ENCODE results near the gene DLX5.

The DLX5 gene

GRCh38 chr7:97013134-97013844 is 11.3 kb downstream of the DLX5 start:
- no peak overlapping the region for H3K4me3 Mint-ChIP-seq
- H3K27me3 Mint-ChIP-seq: peaks cover 41% of the 10 kb centered on the region
- no peak overlapping the region for H3K27ac Mint-ChIP-seq
- peaks cover 2% of the 10 kb centered on the region for H3K4me1 Mint-ChIP-seq
- DNase-seq (ENCODE audit: low spot score in 2 of 2): no peak
- H3K36me3 Mint-ChIP-seq: no peaks in the 10 kb centered on the region
- ATAC-seq (ENCODE audit: low read depth): no peak
- no peaks in the 10 kb centered on the region for H3K9me3 Mint-ChIP-seq

- no peaks in the 10 kb centered on the region for H3K9me3 Mint-ChIP-seq
- H3K27ac Mint-ChIP-seq: no peak overlapping the region
- ATAC-seq (ENCODE audit: low read depth) (no peak), DNase-seq (ENCODE audit: low spot score in 2 of 2) (no peak)
- peaks cover 1% of the 10 kb centered on the region for H3K4me1 Mint-ChIP-seq
- H3K36me3 Mint-ChIP-seq: no peaks in the 10 kb centered on the region
- H3K4me3 Mint-ChIP-seq: no peak overlapping the region
- H3K27me3 Mint-ChIP-seq: peaks cover 39% of the 10 kb centered on the region
These were observed 12.1 kb downstream of the DLX5 start for GRCh38 chr7:97012365-97013133.

GRCh38 chr7:97011536-97012364 is 12.9 kb downstream of the DLX5 start:
- no peak overlapping the region for H3K27ac Mint-ChIP-seq
- no peaks in the 10 kb centered on the region for H3K9me3 Mint-ChIP-seq
- DNase-seq (ENCODE audit: low spot score in 2 of 2) (no peak), ATAC-seq (ENCODE audit: low read depth) (no peak)
- no peak overlapping the region for H3K4me3 Mint-ChIP-seq
- H3K4me1 Mint-ChIP-seq: no peaks in the 10 kb centered on the region
- H3K27me3 Mint-ChIP-seq: peaks cover 40% of the 10 kb centered on the region
- H3K36me3 Mint-ChIP-seq: no peaks in the 10 kb centered on the region

- no peak overlapping the region for H3K4me3 Mint-ChIP-seq
- ATAC-seq (ENCODE audit: low read depth): no peak
- H3K9me3 Mint-ChIP-seq: no peaks in the 10 kb centered on the region
- peaks cover 39% of the 10 kb centered on the region for H3K27me3 Mint-ChIP-seq
- no peak overlapping the region for H3K27ac Mint-ChIP-seq
- peaks cover 2% of the 10 kb centered on the region for H3K4me1 Mint-ChIP-seq
- no peak for DNase-seq (ENCODE audit: low spot score in 2 of 2)
- no peaks in the 10 kb centered on the region for H3K36me3 Mint-ChIP-seq
These were observed 13.5 kb downstream of the DLX5 start for GRCh38 chr7:97011104-97011503.

- ATAC-seq (ENCODE audit: low read depth) (no peak), DNase-seq (ENCODE audit: low spot score in 2 of 2) (no peak)
- Mint-ChIP-seq H3K4me1 (peaks cover 2% of the 10 kb centered on the region), H3K9me3 (no peaks in the 10 kb centered on the region), H3K27ac (no peak overlapping the region), H3K4me3 (no peak overlapping the region), H3K36me3 (no peaks in the 10 kb centered on the region), H3K27me3 (peaks cover 30% of the 10 kb centered on the region)
These were observed 14.6 kb downstream of the DLX5 start for GRCh38 chr7:97009753-97010732.

- H3K4me1 Mint-ChIP-seq: peaks cover 4% of the 10 kb centered on the region
- no peak overlapping the region for H3K27ac Mint-ChIP-seq
- no peaks in the 10 kb centered on the region for H3K36me3 Mint-ChIP-seq
- DNase-seq (ENCODE audit: low spot score in 2 of 2): no peak
- H3K27me3 Mint-ChIP-seq: peaks cover 24% of the 10 kb centered on the region
- H3K9me3 Mint-ChIP-seq: no peaks in the 10 kb centered on the region
- ATAC-seq (ENCODE audit: low read depth): no peak
- H3K4me3 Mint-ChIP-seq: no peak overlapping the region
These were observed 16.2 kb downstream of the DLX5 start for GRCh38 chr7:97008275-97008917.

- H3K4me3 Mint-ChIP-seq: peak overlapping the region; percentile 19
- DNase-seq (ENCODE audit: low spot score in 2 of 2): no peak
These were observed 17.1 kb downstream of the DLX5 start for GRCh38 chr7:97007583-97007861.

GRCh38 chr7:97006816-97007582 is 17.6 kb downstream of the DLX5 start:
- Mint-ChIP-seq H3K27me3 (peaks cover 30% of the 10 kb centered on the region), H3K9me3 (no peaks in the 10 kb centered on the region), H3K4me3 (peak overlapping the region; percentile 77), H3K4me1 (peaks cover 4% of the 10 kb centered on the region), H3K27ac (no peak overlapping the region), H3K36me3 (no peaks in the 10 kb centered on the region)
- DNase-seq (ENCODE audit: low spot score in 2 of 2) (no peak), ATAC-seq (ENCODE audit: low read depth) (no peak)

More at GRCh38 chr7:97007583-97007861, 17.1 kb downstream of the DLX5 start:
- H3K27ac Mint-ChIP-seq: no peak overlapping the region
- no peak for ATAC-seq (ENCODE audit: low read depth)
- peaks cover 30% of the 10 kb centered on the region for H3K27me3 Mint-ChIP-seq
- no peaks in the 10 kb centered on the region for H3K36me3 Mint-ChIP-seq
- H3K4me1 Mint-ChIP-seq: peaks cover 4% of the 10 kb centered on the region
- no peaks in the 10 kb centered on the region for H3K9me3 Mint-ChIP-seq

GRCh38 chr7:97006055-97006815 is 18.4 kb downstream of the DLX5 start:
- Mint-ChIP-seq H3K27me3 (peaks cover 25% of the 10 kb centered on the region), H3K27ac (no peak overlapping the region), H3K4me3 (peak overlapping the region; percentile 77), H3K9me3 (no peaks in the 10 kb centered on the region), H3K4me1 (peaks cover 4% of the 10 kb centered on the region), H3K36me3 (no peaks in the 10 kb centered on the region)
- DNase-seq (ENCODE audit: low spot score in 2 of 2): no peak
- peak; percentile 53 for ATAC-seq (ENCODE audit: low read depth)

GRCh38 chr7:97005183-97006054 is 19.2 kb downstream of the DLX5 start, which contains the start of gene DLX6:
Gene DLX6 (plus strand): TSS chr7:97005553. CDS start chr7:97005978, 425 bp downstream.
- Mint-ChIP-seq H3K27me3 (peaks cover 29% of the 10 kb centered on the region), H3K9me3 (no peaks in the 10 kb centered on the region), H3K4me1 (peaks cover 4% of the 10 kb centered on the region), H3K36me3 (no peaks in the 10 kb centered on the region), H3K4me3 (peak within 1 kb of the TSS; percentile 60), H3K27ac (no peak within 1 kb of the TSS)
- DNase-seq (ENCODE audit: low spot score in 2 of 2) (no peak), ATAC-seq (ENCODE audit: low read depth) (peak; percentile 12)
